Skeletal muscle satellite cell (primary cell): Measurements from ENCODE around the gene CDCA3.

Source experiments
- H3K27me3 ChIP-seq: 2 replicates; pipeline ENCODE4 v1.7.0; 2013; ENCODE audit warnings: low read length; ENCODE audit not compliant: control insufficient read depth, insufficient read depth
- H3K36me3 ChIP-seq: 2 replicates; pipeline ENCODE4 v1.7.0; 2013; ENCODE audit warnings: mild to moderate bottlenecking, control low read depth, low read length; ENCODE audit not compliant: insufficient read depth
- H3K4me1 ChIP-seq: 2 replicates; pipeline ENCODE4 v1.7.0; 2013; ENCODE audit warnings: low read length; ENCODE audit not compliant: control insufficient read depth, insufficient read depth
- H3K4me2 ChIP-seq: 2 replicates; pipeline ENCODE4 v1.7.0; 2013; ENCODE audit warnings: mild to moderate bottlenecking, low read length
- H3K4me3 ChIP-seq: 2 replicates; pipeline ENCODE4 v1.7.0; 2013; ENCODE audit warnings: low read length
- H3K9ac ChIP-seq: 2 replicates; pipeline ENCODE4 v1.7.0; 2013; ENCODE audit warnings: mild to moderate bottlenecking, low read depth, low read length, moderate library complexity
- H3K9me3 ChIP-seq: replicated peaks from 2 replicates; pipeline ENCODE4 v1.7.0; 2013; ENCODE audit warnings: mild to moderate bottlenecking, control low read depth, low read length

Gene CDCA3

DNA sequence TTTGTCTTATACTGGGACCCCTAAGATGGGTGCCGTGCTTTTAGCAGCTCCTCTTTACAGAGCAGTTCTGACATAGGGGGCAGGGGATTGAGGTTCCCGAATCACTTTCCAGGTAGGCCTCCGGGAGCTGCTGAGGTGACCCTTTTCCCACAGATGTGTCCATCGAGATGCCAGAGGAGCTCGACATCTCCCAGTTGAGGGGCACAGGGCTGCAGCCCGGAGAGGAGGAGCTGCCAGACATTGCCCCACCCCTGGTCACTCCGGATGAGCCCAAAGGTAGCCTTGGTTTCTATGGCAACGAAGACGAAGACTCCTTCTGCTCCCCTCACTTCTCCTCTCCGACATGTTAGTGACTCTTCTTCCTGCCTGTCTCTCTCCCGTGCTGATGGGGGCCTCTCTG, 11.9 kb upstream of the CDCA3 start:
- Histone ChIP-seq H3K9me3 (no peaks in the 10 kb centered on the region), H3K9ac (no peak overlapping the region), H3K4me2 (no peak overlapping the region), H3K4me1 (peaks cover 11% of the 10 kb centered on the region), H3K4me3 (no peak overlapping the region), H3K36me3 (peaks cover 74% of the 10 kb centered on the region), H3K27me3 (no peaks in the 10 kb centered on the region)

GRCh38 chr12:6861391-6861790, 10.3 kb upstream of the CDCA3 start:
- no peaks in the 10 kb centered on the region for H3K27me3 ChIP-seq
- peaks cover 90% of the 10 kb centered on the region for H3K36me3 ChIP-seq

DNA sequence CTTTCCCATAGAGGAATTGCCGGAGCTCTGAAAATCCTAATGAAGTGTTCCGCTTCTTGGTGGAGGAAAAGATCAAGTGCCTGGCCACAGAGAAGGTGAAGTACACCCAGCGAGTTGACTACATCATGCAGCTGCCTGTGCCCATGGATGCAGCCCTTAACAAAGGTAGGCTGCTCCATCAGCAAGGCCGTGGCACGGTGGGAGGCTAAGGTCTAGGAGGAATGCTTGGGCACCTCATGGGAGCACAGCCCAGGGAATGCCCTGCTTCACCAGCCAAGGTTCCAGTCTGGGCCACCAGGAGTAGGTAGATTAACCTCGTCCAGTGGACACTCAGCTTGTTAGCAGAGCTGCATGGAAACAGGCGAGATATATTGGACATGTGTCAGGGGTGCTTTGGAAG, 9.9 kb upstream of the CDCA3 start:
- no peaks in the 10 kb centered on the region for H3K9me3 ChIP-seq
- no peaks in the 10 kb centered on the region for H3K4me1 ChIP-seq
- peaks cover 91% of the 10 kb centered on the region for H3K36me3 ChIP-seq
- H3K4me3 ChIP-seq = no peak overlapping the region
- no peak overlapping the region for H3K4me2 ChIP-seq
- H3K27me3 ChIP-seq = no peaks in the 10 kb centered on the region
- H3K9ac ChIP-seq = no peak overlapping the region

More at GRCh38 chr12:6861391-6861790, 10.3 kb upstream of the CDCA3 start:
- H3K9me3 ChIP-seq = no peaks in the 10 kb centered on the region
- H3K4me2 ChIP-seq = no peak overlapping the region
- H3K9ac ChIP-seq = no peak overlapping the region
- H3K4me1 ChIP-seq = peaks cover 3% of the 10 kb centered on the region
- no peak overlapping the region for H3K4me3 ChIP-seq

DNA sequence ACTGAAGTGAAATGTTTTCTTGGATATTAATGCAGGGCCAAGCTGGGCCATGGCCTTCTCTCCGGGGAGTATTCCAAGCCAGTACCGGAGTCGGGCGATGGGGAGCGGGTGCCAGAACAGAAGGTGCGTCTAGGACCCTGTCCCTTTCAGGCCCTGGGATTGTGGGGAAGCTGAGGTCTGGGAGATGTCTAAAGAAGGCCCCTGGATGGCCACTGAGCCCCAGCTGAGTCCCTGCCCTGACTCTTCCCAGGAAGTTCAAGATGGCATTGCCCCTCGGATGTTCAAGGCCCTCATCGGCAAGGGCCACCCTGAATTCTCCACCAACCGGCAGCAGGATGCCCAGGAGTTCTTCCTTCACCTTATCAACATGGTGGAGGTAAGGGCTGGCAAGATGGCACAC, 9.0 kb upstream of the CDCA3 start:
- Histone ChIP-seq H3K36me3 (peaks cover 93% of the 10 kb centered on the region), H3K4me3 (no peak overlapping the region), H3K4me1 (no peaks in the 10 kb centered on the region), H3K9me3 (no peaks in the 10 kb centered on the region), H3K27me3 (no peaks in the 10 kb centered on the region), H3K9ac (no peak overlapping the region), H3K4me2 (no peak overlapping the region)

- peaks cover 89% of the 10 kb centered on the region for H3K36me3 ChIP-seq
- H3K4me3 ChIP-seq = no peak overlapping the region
- peaks cover 4% of the 10 kb centered on the region for H3K4me1 ChIP-seq
- H3K9me3 ChIP-seq = no peaks in the 10 kb centered on the region
- no peaks in the 10 kb centered on the region for H3K27me3 ChIP-seq
- H3K9ac ChIP-seq = no peak overlapping the region
- no peak overlapping the region for H3K4me2 ChIP-seq
Measured at GRCh38 chr12:6858799-6859198, 7.7 kb upstream of the CDCA3 start.

DNA sequence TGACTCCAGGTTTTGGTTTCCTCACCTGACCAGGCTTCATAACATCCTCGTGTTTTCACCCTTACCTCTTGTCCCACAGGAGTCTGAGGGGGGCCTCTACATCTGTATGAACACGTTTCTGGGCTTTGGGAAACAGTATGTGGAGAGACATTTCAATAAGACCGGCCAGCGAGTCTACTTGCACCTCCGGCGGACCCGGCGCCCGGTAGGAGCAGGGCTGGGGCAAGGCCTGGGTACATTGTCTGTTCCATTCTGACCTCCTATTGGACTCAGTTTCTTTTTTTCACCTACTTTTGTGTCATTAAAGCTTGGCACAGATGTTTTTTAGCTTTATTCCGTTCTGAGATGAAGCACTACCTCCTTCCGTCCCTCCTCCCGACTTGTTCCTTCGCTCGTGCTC, 4.2 kb upstream of the CDCA3 start:
- Histone ChIP-seq H3K27me3 (no peaks in the 10 kb centered on the region), H3K4me1 (peaks cover 19% of the 10 kb centered on the region), H3K9ac (no peak overlapping the region), H3K4me2 (no peak overlapping the region), H3K9me3 (no peaks in the 10 kb centered on the region), H3K4me3 (no peak overlapping the region), H3K36me3 (peaks cover 54% of the 10 kb centered on the region)

DNA sequence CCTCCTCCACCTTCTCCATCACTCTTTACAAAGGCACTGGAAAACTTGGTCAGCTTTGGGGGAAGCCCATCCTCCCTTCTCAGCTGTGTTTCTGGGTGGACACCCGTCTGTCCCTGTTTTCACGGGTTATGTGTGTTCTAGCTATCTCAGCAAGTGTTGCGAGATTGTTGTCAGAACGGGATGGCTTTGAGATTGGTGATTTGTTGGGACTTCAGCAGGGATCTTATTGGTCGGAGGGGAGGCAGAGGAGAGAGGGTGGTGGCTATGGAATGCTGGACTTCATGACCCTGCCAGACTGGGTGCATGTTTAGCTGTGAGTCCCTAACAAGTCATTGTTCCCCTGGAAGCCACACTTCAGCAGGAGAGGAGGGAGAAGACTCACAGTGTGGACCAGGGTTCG, 3.0 kb upstream of the CDCA3 start:
- H3K4me1 ChIP-seq = peaks cover 29% of the 10 kb centered on the region
- peak overlapping the region; percentile 87 for H3K9ac ChIP-seq
- H3K36me3 ChIP-seq = peaks cover 52% of the 10 kb centered on the region
- H3K4me2 ChIP-seq = peak overlapping the region; percentile 88
- H3K27me3 ChIP-seq = no peaks in the 10 kb centered on the region
- no peaks in the 10 kb centered on the region for H3K9me3 ChIP-seq
- peak overlapping the region; percentile 90 for H3K4me3 ChIP-seq

DNA sequence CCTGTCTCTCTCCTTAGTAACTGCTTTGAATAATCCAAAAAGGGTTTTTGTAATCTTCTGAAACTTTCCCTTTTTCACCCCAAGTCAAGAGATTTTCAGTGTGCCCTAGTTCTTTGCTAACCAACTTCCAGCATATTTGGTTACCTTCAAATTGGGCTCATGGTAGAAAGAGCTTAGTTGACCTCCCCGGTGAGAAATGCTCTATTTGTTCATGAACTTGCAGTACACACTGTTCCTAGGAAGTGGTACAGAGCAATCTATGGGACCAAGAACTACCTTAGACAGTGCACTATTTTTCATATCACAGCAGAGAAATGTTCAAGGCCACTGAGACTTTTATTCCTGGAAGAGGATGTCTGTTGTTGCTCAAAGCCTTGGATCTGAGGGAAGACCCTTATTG, 2.5 kb upstream of the CDCA3 start:
- Histone ChIP-seq H3K36me3 (peaks cover 52% of the 10 kb centered on the region), H3K4me2 (peak overlapping the region; percentile 88), H3K4me3 (peak overlapping the region; percentile 90), H3K9me3 (no peaks in the 10 kb centered on the region), H3K4me1 (peaks cover 29% of the 10 kb centered on the region), H3K27me3 (no peaks in the 10 kb centered on the region), H3K9ac (peak overlapping the region; percentile 87)

GRCh38 chr12:6852651-6853354, 1.7 kb upstream of the CDCA3 start:
- H3K9me3 ChIP-seq = no peaks in the 10 kb centered on the region
- H3K4me1 ChIP-seq = peaks cover 29% of the 10 kb centered on the region
- peak overlapping the region; percentile 90 for H3K4me3 ChIP-seq
- peak overlapping the region; percentile 87 for H3K9ac ChIP-seq
- peaks cover 49% of the 10 kb centered on the region for H3K36me3 ChIP-seq
- peak overlapping the region; percentile 88 for H3K4me2 ChIP-seq
- no peaks in the 10 kb centered on the region for H3K27me3 ChIP-seq

- Histone ChIP-seq H3K4me1 (peaks cover 29% of the 10 kb centered on the region), H3K4me2 (peak within 1 kb of the TSS; percentile 88), H3K9me3 (no peaks in the 10 kb centered on the region), H3K9ac (peak within 1 kb of the TSS; percentile 87), H3K4me3 (peak within 1 kb of the TSS; percentile 90), H3K36me3 (peaks cover 49% of the 10 kb centered on the region), H3K27me3 (no peaks in the 10 kb centered on the region)
Measured at GRCh38 chr12:6851921-6852650, 1.0 kb upstream of the CDCA3 start, which contains the start of gene USP5. USP5 (plus strand) TSS chr12:6852150; CDS start chr12:6852180, 30 bp downstream.

- Histone ChIP-seq H3K4me1 (peaks cover 29% of the 10 kb centered on the region), H3K9ac (peak overlapping the region; percentile 64), H3K4me2 (peak overlapping the region; percentile 87), H3K9me3 (no peaks in the 10 kb centered on the region), H3K27me3 (no peaks in the 10 kb centered on the region), H3K36me3 (peaks cover 48% of the 10 kb centered on the region), H3K4me3 (peak overlapping the region; percentile 90)
Measured at GRCh38 chr12:6850796-6851152, 312 bp downstream of the CDCA3 start.
